ENCODE data around the gene PCNT.
"Not testable (repeated sequence)": the region's sequence is repeated elsewhere in the genome, so short reads cannot be mapped to it uniquely, and the experiment has no call there.

- TF ChIP-seq POLR2A, CTCF (IDR thresholded peaks at IDR 0.05): not testable (repeated sequence)
Measured at GRCh38 chr21:46372947-46373346, 49.0 kb downstream of the PCNT start.

All from lower leg skin (tissue), 3 donors.